MG63 (cell line): ENCODE results near the gene GGTLC2. TPM values are rescaled to one million over a fixed set of nuclear protein-coding genes. Genes with fewer than 3 reads are reported as not detected.

Experiments
- DNase-seq: peaks from one replicate; pipeline ENCODE4 v3.0.0-alpha.2; 2020
- H3K27me3 ChIP-seq: fragments of 250-450 bp; sonication (Bioruptor Pico); 2 replicates; pipeline ENCODE4 v1.5.1; 2020; ENCODE audit warnings: mild to moderate bottlenecking, moderate library complexity
- H3K36me3 ChIP-seq: fragments of 250-450 bp; sonication (Bioruptor Pico); 2 replicates; pipeline ENCODE4 v1.5.1; 2020; ENCODE audit warnings: mild to moderate bottlenecking, moderate library complexity
- H3K4me3 ChIP-seq: fragments of 250-450 bp; sonication (Bioruptor Pico); 2 replicates; pipeline ENCODE4 v1.5.1; 2020; ENCODE audit warnings: mild to moderate bottlenecking, moderate library complexity
- H3K9me3 ChIP-seq: fragments of 250-450 bp; sonication (Bioruptor Pico); 2 replicates; pipeline ENCODE4 v1.5.1; 2020; ENCODE audit warnings: mild to moderate bottlenecking, moderate library complexity
- total RNA-seq: library from RNA; depleted of rRNA; stranded (reverse); fragments of >200 nt; shearing (Covaris generic); gene quantifications from 2 replicates; pipeline ENCODE4 v1.2.3, GENCODE V29; 2014; ENCODE audit warnings: low replicate concordance; rRNA removed

GGTLC2 gene
- total RNA-seq, 1 experiment from 2014 or later, result not detected

DNA sequence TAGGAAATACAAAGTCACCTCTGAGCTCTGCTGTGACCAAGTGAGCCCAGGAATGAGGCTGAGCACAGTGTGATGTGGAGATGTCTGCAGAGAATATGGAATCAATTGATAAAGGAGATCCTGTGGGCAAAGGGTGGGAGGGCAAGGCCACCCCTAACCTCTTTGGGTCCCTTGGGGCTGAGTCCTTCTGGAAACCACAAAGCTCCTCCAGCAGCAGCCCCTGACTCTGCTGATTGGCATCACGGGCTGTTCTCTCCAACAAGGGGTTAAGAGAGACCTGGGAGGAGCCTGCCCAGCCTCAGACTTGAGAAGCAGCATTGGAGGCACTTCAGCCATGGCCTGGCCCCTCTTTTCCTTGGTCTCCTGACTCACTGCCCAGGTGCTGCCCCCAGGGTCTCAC is 49.7 kb downstream of the GGTLC2 start:
- H3K4me3 ChIP-seq, result no peak overlapping the region
- DNase-seq, result no peak
- H3K36me3 ChIP-seq, result no peaks in the 10 kb centered on the region
- no peaks in the 10 kb centered on the region for H3K27me3 ChIP-seq
- no peaks in the 10 kb centered on the region for H3K9me3 ChIP-seq

DNA sequence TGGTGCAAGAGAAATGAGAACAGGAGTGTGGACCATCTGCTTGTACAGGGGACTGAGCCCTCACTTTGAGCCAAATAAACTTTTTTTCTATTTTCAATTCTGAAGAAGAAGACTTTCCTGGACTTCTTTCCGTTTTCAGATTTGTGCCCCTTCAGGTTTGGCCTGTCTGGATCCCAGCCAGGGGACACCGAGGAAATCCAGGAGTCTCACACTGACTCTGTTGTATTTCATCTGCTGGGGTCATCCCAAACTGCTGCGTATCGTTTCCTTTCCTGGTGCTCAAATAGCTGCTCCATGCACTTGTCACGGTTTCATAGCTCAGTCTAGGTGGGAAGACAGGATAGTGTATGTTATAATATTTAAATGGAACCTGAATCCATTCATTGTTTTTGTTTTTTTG is 51.7 kb downstream of the GGTLC2 start:
- Histone ChIP-seq H3K4me3 (no peak overlapping the region), H3K27me3 (no peaks in the 10 kb centered on the region), H3K9me3 (no peaks in the 10 kb centered on the region), H3K36me3 (no peaks in the 10 kb centered on the region)
- no peak for DNase-seq

Other genes with a start within 250 kb of the GGTLC2 start
- gene ZNF280B, start 135.9 kb upstream of the GGTLC2 start, total RNA-seq, result 0.79 and 1.1 TPM in 2 replicates
- gene ZNF280A, start 124.3 kb upstream of the GGTLC2 start, total RNA-seq, result 1.1 and 1.9 TPM in 2 replicates
- 108 and 113 TPM in 2 replicates for gene PRAME, start 85.3 kb upstream of the GGTLC2 start, total RNA-seq
- gene IGLL5, start 243.2 kb downstream of the GGTLC2 start, total RNA-seq, result not detected in 2 replicates